Activated CD8-positive, alpha-beta memory T cell treated with anti-CD3 and anti-CD28 coated beads, Interleukin-2, amount 50 U/mL, for 1 hour (primary cell): ENCODE measurements around the gene DEFB112.

Experiments
- DNase-seq: peaks from one replicate; pipeline ENCODE4 v3.0.0-alpha.2; 2020; ENCODE audit errors: extremely low read depth

DEFB112 gene

GRCh38 chr6:49995278-49995677 is 54.5 kb downstream of the DEFB112 start:
- no peak for DNase-seq
